ENCODE data around the gene ODR4.

Gene ODR4

DNA sequence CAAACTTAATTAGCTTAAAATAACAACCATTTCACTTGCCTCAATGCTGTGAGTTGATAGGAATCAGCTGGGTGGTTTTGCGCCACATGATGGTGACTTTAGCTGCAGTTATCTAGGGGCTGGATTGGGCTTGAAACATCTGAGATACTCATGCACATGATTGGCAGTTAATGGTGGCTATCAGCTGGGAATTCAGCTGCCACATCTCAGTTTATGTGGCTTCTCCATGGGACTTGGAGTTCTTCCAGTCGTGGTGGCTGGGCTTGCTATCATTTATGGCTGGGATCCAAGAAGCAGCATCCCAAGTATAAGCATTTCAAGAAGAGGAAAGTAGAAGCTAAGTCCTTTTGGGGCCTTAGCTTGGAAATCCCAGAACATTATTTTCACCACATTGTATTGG, 48.9 kb downstream of the ODR4 start:
- H3K9me3 ChIP-seq (ENCODE audit: control insufficient read depth, insufficient read depth, low read depth, low read length): no peaks in the 10 kb centered on the region
- H3K36me3 ChIP-seq (ENCODE audit: control insufficient read depth, insufficient read depth, low read length): peaks cover 7% of the 10 kb centered on the region
- no peak overlapping the region for H3K27ac ChIP-seq (ENCODE audit: low read depth, low read length)
- H3K4me3 ChIP-seq (ENCODE audit: low read depth, low read length): no peak overlapping the region
- H3K4me1 ChIP-seq (ENCODE audit: control insufficient read depth, insufficient read depth, low read length): no peaks in the 10 kb centered on the region
- H3K9ac ChIP-seq (ENCODE audit: low read length): no peak overlapping the region
- no peaks in the 10 kb centered on the region for H3K27me3 ChIP-seq (ENCODE audit: control insufficient read depth, insufficient read depth, low read length)

DNA sequence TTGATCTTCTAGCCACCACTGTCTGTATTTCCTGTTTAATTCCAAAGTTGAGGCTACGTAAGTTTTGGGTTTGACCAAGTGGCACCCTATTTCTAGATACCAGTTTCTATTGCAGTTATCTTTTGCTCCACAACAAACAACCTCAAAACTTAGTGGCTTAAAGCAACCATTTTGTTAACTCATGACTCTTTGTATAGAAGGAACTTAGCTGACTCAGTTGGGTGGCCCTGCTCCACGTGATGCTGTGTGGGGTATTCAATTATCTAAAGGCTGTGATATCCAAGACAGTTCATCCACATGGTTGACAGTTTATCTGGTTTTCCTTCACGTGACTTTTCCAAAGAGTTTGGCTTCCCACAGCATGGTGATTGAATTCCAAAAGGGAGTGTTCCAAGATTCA, 50.5 kb downstream of the ODR4 start:
- H3K36me3 ChIP-seq (ENCODE audit: control insufficient read depth, insufficient read depth, low read length): no peaks in the 10 kb centered on the region
- H3K4me3 ChIP-seq (ENCODE audit: low read depth, low read length): no peak overlapping the region
- no peak overlapping the region for H3K9ac ChIP-seq (ENCODE audit: low read length)
- no peaks in the 10 kb centered on the region for H3K27me3 ChIP-seq (ENCODE audit: control insufficient read depth, insufficient read depth, low read length)
- H3K27ac ChIP-seq (ENCODE audit: low read depth, low read length): no peak overlapping the region
- H3K9me3 ChIP-seq (ENCODE audit: control insufficient read depth, insufficient read depth, low read depth, low read length): no peaks in the 10 kb centered on the region
- H3K4me1 ChIP-seq (ENCODE audit: control insufficient read depth, insufficient read depth, low read length): no peaks in the 10 kb centered on the region

DNA sequence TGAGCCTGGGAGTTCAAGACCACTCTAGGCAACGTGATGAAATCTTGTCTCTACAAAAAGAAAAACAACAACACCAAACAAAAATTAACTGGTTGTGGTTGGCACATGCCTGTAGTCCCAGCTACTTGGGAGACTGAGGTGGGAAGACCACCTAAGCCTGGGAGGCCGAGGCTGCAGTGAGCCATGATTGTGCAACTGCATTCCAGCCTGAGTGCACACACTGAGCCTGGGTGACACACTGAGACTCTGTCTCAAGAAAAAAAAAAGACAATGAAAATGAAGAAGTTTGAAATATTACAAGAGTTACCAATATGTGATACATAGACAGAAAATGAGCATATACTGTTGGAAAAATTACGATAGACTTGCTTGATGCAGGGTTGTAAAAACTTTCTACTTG, 53.4 kb downstream of the ODR4 start:
- no peak overlapping the region for H3K27ac ChIP-seq (ENCODE audit: low read depth, low read length)
- H3K4me3 ChIP-seq (ENCODE audit: low read depth, low read length): no peak overlapping the region
- no peak overlapping the region for H3K9ac ChIP-seq (ENCODE audit: low read length)
- H3K9me3 ChIP-seq (ENCODE audit: control insufficient read depth, insufficient read depth, low read depth, low read length): no peaks in the 10 kb centered on the region
- H3K4me1 ChIP-seq (ENCODE audit: control insufficient read depth, insufficient read depth, low read length): no peaks in the 10 kb centered on the region
- no peaks in the 10 kb centered on the region for H3K36me3 ChIP-seq (ENCODE audit: control insufficient read depth, insufficient read depth, low read length)
- H3K27me3 ChIP-seq (ENCODE audit: control insufficient read depth, insufficient read depth, low read length): no peaks in the 10 kb centered on the region

DNA sequence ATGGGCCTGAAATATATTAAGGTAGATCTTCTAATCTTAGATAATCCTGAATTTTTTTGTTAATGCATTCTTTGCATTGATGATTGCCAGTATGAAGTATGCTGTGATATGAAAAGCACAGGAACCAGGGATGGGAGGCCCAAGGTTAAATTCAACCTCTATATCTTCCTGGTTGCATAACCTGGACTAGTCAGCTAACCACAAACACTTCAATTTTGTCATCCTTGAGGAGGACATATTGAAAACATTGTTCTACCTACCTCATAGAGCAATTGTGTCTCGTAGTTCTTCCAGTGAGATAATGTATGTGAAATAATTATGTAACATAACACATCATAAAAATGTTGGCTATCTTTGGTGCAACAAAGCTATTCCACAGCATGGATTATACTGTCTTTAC, 59.7 kb downstream of the ODR4 start:
- Histone ChIP-seq H3K27me3 (ENCODE audit: control insufficient read depth, insufficient read depth, low read length) (no peaks in the 10 kb centered on the region), H3K4me1 (ENCODE audit: control insufficient read depth, insufficient read depth, low read length) (peaks cover under 1% of the 10 kb centered on the region; the same call in 1 of the 2 replicates), H3K27ac (ENCODE audit: low read depth, low read length) (no peak overlapping the region), H3K4me3 (ENCODE audit: low read depth, low read length) (no peak overlapping the region), H3K36me3 (ENCODE audit: control insufficient read depth, insufficient read depth, low read length) (no peaks in the 10 kb centered on the region), H3K9me3 (ENCODE audit: control insufficient read depth, insufficient read depth, low read depth, low read length) (no peaks in the 10 kb centered on the region), H3K9ac (ENCODE audit: low read length) (no peak overlapping the region)

DNA sequence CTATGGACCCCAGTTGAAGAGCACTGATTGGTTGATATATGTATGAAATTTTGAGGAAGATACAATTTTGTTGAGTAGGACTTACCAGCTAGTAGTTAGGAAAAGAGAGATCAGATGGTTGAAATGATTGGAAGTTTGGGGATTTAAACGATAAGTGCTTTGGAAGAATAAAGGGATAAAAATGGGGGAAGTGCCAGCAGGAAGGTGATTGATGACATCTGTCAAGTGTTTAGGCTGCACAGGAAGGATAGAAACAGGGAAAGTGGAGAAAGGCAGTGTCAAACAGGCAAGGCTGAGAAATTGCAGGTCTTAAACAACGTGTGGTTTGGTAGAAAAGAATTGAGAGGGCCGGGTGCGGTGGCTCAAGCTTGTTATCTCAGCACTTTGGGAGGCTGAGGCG, 62.9 kb downstream of the ODR4 start:
- Histone ChIP-seq H3K27me3 (ENCODE audit: control insufficient read depth, insufficient read depth, low read length) (no peaks in the 10 kb centered on the region), H3K4me3 (ENCODE audit: low read depth, low read length) (no peak overlapping the region), H3K27ac (ENCODE audit: low read depth, low read length) (no peak overlapping the region), H3K4me1 (ENCODE audit: control insufficient read depth, insufficient read depth, low read length) (peaks cover 6% of the 10 kb centered on the region; the same call in 1 of the 2 replicates), H3K36me3 (ENCODE audit: control insufficient read depth, insufficient read depth, low read length) (no peaks in the 10 kb centered on the region), H3K9me3 (ENCODE audit: control insufficient read depth, insufficient read depth, low read depth, low read length) (no peaks in the 10 kb centered on the region), H3K9ac (ENCODE audit: low read length) (no peak overlapping the region)

DNA sequence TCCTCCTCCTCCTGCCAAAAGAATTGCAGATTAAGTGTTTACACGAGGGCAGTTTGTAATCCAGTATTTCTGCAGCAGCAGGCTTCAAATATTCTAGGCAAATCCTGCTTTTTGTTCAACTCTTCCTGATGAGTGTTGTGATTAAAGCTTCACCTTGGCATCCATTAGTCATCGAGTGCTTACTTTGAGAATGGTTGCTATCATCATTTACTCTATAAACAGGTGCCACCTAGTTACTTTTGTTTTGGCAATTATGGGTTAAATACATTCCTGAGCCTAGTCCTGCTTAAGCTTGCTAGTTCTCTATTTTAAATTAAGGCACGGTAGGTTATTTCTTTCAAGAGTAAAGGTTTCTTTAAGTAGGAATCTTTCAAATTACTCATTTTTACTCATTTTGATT, 64.9 kb downstream of the ODR4 start:
- Histone ChIP-seq H3K9me3 (ENCODE audit: control insufficient read depth, insufficient read depth, low read depth, low read length) (no peaks in the 10 kb centered on the region), H3K9ac (ENCODE audit: low read length) (no peak overlapping the region), H3K27ac (ENCODE audit: low read depth, low read length) (no peak overlapping the region), H3K4me1 (ENCODE audit: control insufficient read depth, insufficient read depth, low read length) (peaks cover 6% of the 10 kb centered on the region; the same call in 1 of the 2 replicates), H3K4me3 (ENCODE audit: low read depth, low read length) (no peak overlapping the region), H3K27me3 (ENCODE audit: control insufficient read depth, insufficient read depth, low read length) (no peaks in the 10 kb centered on the region), H3K36me3 (ENCODE audit: control insufficient read depth, insufficient read depth, low read length) (no peaks in the 10 kb centered on the region)

DNA sequence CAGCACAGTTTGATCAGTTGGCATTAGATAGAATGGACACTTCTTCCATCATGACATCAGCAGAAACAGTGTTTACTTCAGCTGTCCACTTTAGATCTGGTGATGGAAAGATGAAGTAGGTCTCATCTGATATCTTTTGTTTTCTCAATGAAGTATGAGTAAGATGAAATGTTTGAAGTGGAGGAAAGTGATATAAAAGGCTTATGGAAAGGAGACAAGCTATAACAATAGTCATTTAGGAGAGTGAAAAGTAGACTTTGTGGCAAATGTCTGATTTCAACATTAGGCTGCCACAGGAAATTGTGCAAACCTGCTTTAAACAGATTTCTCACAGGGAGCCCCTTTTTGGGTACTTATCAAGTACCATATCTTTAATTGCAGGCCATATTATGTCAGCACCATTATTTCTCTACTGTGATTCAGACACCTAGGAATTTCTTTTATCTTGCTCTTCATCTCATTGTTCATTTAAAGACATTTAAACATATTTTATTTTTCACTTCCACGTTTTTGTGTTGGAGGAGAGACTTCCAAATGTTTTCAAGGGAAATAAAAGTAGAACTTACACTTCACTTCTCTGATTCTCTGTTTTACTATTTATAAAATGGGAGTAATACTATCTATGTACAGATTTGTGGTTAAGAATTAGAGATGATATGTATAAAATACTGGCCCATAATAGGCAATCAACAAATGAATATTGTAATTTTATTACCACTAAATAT, 67.2 kb downstream of the ODR4 start:
- H3K4me3 ChIP-seq (ENCODE audit: low read depth, low read length): no peak overlapping the region
- H3K27ac ChIP-seq (ENCODE audit: low read depth, low read length): no peak overlapping the region
- H3K9ac ChIP-seq (ENCODE audit: low read length): no peak overlapping the region
- H3K36me3 ChIP-seq (ENCODE audit: control insufficient read depth, insufficient read depth, low read length): no peaks in the 10 kb centered on the region
- peaks cover 6% of the 10 kb centered on the region; the same call in 1 of the 2 replicates for H3K4me1 ChIP-seq (ENCODE audit: control insufficient read depth, insufficient read depth, low read length)
- no peaks in the 10 kb centered on the region for H3K27me3 ChIP-seq (ENCODE audit: control insufficient read depth, insufficient read depth, low read length)
- no peaks in the 10 kb centered on the region for H3K9me3 ChIP-seq (ENCODE audit: control insufficient read depth, insufficient read depth, low read depth, low read length)

DNA sequence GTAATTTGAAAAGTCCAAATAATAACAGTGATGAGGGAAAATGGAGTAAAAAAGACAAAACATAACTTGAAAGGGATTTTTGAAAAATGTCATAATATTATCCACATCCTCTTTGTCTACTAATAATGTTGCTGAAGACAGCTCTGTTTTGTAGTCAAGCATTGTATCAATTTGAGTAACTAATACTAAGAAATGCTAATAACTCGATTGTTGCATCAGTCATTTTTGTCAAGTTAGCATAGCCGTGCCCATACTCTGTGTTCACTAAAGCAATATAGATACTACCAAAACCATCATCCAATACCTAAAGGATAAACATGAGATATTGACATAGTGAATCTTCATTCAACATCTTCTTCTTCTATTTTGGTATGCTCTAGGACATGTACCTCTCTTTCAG, 68.0 kb downstream of the ODR4 start:
- Histone ChIP-seq H3K27me3 (ENCODE audit: control insufficient read depth, insufficient read depth, low read length) (no peaks in the 10 kb centered on the region), H3K27ac (ENCODE audit: low read depth, low read length) (no peak overlapping the region), H3K9ac (ENCODE audit: low read length) (no peak overlapping the region), H3K9me3 (ENCODE audit: control insufficient read depth, insufficient read depth, low read depth, low read length) (no peaks in the 10 kb centered on the region), H3K4me1 (ENCODE audit: control insufficient read depth, insufficient read depth, low read length) (peaks cover 6% of the 10 kb centered on the region; the same call in 1 of the 2 replicates), H3K4me3 (ENCODE audit: low read depth, low read length) (no peak overlapping the region), H3K36me3 (ENCODE audit: control insufficient read depth, insufficient read depth, low read length) (no peaks in the 10 kb centered on the region)

DNA sequence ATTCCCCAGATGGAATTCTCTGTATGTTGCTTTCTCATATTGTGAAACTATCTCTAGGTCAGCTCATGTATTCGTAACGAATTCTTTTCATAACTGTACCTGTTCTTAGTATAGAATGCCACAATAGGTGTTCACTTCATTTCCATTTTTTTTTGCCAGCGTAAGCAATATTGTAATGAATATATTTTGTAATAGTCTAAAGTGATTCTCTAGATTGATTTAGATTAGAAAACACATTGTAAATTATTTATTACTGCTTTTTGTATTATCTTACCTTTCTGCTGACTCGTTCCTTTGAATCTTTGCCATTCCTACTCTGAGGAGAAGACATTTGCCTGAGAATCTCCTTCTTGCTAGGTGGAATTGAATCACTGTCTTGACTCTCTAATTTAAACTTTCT, 70.5 kb downstream of the ODR4 start:
- H3K9me3 ChIP-seq (ENCODE audit: control insufficient read depth, insufficient read depth, low read depth, low read length): no peaks in the 10 kb centered on the region
- H3K4me1 ChIP-seq (ENCODE audit: control insufficient read depth, insufficient read depth, low read length): no peaks in the 10 kb centered on the region

DNA sequence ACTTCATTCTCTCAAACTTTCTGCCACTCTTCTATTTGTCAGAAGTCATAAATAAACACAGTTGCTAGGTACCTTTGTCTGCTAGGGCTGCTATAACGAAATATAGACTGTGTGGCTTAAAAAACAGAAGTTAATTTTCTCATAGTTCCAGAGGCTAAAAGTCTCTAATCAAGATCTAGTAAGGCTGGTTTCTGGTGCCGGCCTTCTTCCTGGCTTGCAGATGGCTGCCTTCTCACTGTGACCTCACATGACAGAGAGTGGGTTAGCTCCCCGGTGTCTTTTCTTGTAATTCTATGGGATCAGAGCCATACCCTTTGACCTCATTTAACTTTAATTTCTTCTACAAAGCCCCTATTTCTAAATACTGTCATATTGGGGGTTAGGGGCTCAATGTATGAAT, 79.3 kb downstream of the ODR4 start:
- H3K4me3 ChIP-seq (ENCODE audit: low read depth, low read length): no peak overlapping the region
- H3K27ac ChIP-seq (ENCODE audit: low read depth, low read length): no peak overlapping the region
- no peaks in the 10 kb centered on the region for H3K36me3 ChIP-seq (ENCODE audit: control insufficient read depth, insufficient read depth, low read length)
- no peaks in the 10 kb centered on the region for H3K9me3 ChIP-seq (ENCODE audit: control insufficient read depth, insufficient read depth, low read depth, low read length)
- H3K27me3 ChIP-seq (ENCODE audit: control insufficient read depth, insufficient read depth, low read length): no peaks in the 10 kb centered on the region
- no peaks in the 10 kb centered on the region for H3K4me1 ChIP-seq (ENCODE audit: control insufficient read depth, insufficient read depth, low read length)
- no peak overlapping the region for H3K9ac ChIP-seq (ENCODE audit: low read length)

More for the DNA sequence above, 70.5 kb downstream of the ODR4 start:
- Histone ChIP-seq H3K36me3 (ENCODE audit: control insufficient read depth, insufficient read depth, low read length) (no peaks in the 10 kb centered on the region), H3K9ac (ENCODE audit: low read length) (no peak overlapping the region), H3K4me3 (ENCODE audit: low read depth, low read length) (no peak overlapping the region), H3K27ac (ENCODE audit: low read depth, low read length) (no peak overlapping the region), H3K27me3 (ENCODE audit: control insufficient read depth, insufficient read depth, low read length) (no peaks in the 10 kb centered on the region)

DNA sequence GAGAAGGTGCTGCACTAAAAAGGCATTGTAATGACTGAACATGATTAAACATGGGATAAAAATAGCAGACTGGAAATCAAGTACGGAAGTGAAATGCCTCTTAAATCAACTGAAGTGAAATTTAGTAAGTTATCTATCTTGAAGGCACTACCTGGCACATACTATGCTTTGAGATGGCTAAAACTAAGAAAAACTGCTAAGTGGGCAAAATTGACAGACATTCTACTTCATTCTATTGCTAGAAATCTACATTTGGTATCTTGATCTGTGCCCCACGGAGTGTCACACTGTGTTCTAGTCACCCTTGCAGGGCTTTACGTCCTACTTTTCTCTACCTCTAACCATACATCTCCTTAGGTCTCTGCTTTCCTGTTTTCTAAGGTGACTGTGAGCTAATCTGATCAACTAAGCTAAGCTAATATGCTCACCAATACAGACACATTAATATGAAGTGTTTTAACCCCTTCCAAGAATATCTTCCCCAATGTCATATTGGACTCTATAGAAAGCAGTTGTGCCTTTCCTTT, 81.2 kb downstream of the ODR4 start:
- no peak overlapping the region for H3K27ac ChIP-seq (ENCODE audit: low read depth, low read length)
- H3K36me3 ChIP-seq (ENCODE audit: control insufficient read depth, insufficient read depth, low read length): no peaks in the 10 kb centered on the region
- H3K27me3 ChIP-seq (ENCODE audit: control insufficient read depth, insufficient read depth, low read length): no peaks in the 10 kb centered on the region
- no peak overlapping the region for H3K9ac ChIP-seq (ENCODE audit: low read length)
- H3K4me1 ChIP-seq (ENCODE audit: control insufficient read depth, insufficient read depth, low read length): no peaks in the 10 kb centered on the region
- H3K9me3 ChIP-seq (ENCODE audit: control insufficient read depth, insufficient read depth, low read depth, low read length): no peaks in the 10 kb centered on the region
- H3K4me3 ChIP-seq (ENCODE audit: low read depth, low read length): no peak overlapping the region

All from HUES6 (cell line).